Measurements from ENCODE around the gene ACSF3. TPM values are rescaled to one million over a fixed set of nuclear protein-coding genes. Genes with fewer than 3 reads are reported as not detected.

ACSF3 gene
- polyA plus RNA-seq, 1 donor from 2014 or later = 20.8 TPM

DNA sequence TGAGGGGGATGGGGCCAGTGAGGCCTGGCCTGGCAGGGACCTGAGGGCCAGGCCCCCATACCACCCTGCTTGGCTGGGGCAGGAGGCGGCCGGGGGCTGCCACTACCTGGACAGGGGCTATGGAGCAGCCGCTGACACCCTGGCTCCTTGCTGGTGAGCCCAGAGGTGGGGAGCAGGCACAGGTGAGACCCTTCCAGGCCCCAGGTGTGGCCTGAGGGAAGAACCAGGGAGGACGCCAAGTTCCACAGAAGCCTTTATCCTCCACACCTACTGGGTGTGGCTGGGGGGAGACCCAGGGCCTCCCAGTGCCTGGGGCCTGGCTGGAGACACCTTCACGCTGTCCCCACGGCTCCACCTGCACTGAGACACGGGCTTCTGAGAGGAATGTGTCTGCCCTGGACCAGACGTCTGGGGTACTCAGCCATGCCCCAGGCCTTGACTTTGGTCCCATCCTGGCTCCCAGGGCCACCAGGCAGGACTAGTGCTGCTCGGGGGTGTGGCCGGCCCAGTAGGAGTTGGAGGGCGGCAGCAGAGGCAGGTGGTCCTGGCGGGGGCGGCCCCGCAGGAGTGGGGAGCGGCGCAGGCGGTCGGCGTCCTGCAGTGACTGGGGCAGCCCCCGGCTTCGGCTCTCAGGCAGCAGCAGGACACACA is 102.0 kb downstream of the ACSF3 start:
- no peak for TF ChIP-seq EP300 (conservative IDR thresholded peaks at IDR 0.05; ENCODE audit: poor library complexity, severe bottlenecking)
- H3K27me3 ChIP-seq (ENCODE audit: insufficient read depth, low read depth, low read length) = peaks cover 30% of the 10 kb centered on the region
- no peaks in the 10 kb centered on the region for H3K36me3 ChIP-seq (ENCODE audit: insufficient read depth, low read length)

DNA sequence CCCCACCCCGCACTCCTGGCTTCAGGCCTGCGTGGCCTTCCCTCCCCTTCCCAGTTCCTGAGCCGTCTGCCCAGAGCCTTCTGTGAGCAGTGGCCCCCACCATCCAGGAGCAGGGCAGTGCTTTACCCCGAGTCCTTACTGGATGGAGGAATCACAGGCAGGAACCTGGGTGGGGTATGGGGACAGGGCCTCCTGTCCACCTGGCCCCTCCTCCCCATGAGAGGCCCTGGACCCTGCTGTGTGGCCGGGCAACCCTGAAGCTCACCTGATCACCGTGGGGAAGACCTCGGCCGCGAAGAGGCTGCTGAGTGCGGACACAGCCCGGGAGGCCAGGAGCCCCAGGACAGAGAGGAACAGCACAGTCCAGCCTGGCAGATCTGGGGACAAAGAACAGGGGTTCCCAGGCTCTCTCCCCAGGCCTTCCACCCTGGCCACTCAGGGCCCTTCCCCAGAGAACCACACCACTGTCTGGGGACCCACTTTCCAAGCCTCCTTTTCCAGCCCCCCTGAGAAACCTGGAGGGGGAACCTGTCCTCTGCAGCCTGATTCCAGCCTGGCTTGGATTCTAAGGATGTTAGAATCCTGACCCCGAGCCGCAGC is 103.5 kb downstream of the ACSF3 start:
- Histone ChIP-seq H4K20me1 (ENCODE audit: insufficient read depth) (no peaks in the 10 kb centered on the region), H3K36me3 (ENCODE audit: insufficient read depth, low read length) (no peaks in the 10 kb centered on the region), H3K4me2 (ENCODE audit: low read length) (no peak overlapping the region), H2AFZ (ENCODE audit: low read depth, low read length) (no peak overlapping the region), H3K27ac (ENCODE audit: low read length) (no peak overlapping the region), H3K9me2 (ENCODE audit: insufficient read depth, low read length) (no peaks in the 10 kb centered on the region), H3K4me3 (ENCODE audit: low read length) (no peak overlapping the region), H3K27me3 (ENCODE audit: insufficient read depth, low read depth, low read length) (peaks cover 28% of the 10 kb centered on the region), H3K9ac (ENCODE audit: low read length) (no peak overlapping the region), H3K79me2 (replicated peaks; ENCODE audit: insufficient read depth, low read length) (no peaks in the 10 kb centered on the region), H3K9me3 (ENCODE audit: low read length) (no peaks in the 10 kb centered on the region), H3F3A (ENCODE audit: insufficient read depth, low read length, poor library complexity, severe bottlenecking) (no peaks in the 10 kb centered on the region)
- TF ChIP-seq RAD21 (conservative IDR thresholded peaks at IDR 0.05) (no peak), POLR2AphosphoS5 (IDR thresholded peaks at IDR 0.05) (no peak), TAF1 (IDR thresholded peaks at IDR 0.05; ENCODE audit: low read depth) (no peak), EZH2 (IDR thresholded peaks at IDR 0.05; ENCODE audit: borderline replicate concordance, insufficient read depth, low read length, poor library complexity, severe bottlenecking) (no peak), EP300 (conservative IDR thresholded peaks at IDR 0.05; ENCODE audit: poor library complexity, severe bottlenecking) (no peak), SMC3 (conservative IDR thresholded peaks at IDR 0.05; ENCODE audit: poor library complexity) (no peak), MXI1 (conservative IDR thresholded peaks at IDR 0.05; ENCODE audit: poor library complexity, severe bottlenecking) (no peak)
- TF ChIP-seq, protein P1, sequence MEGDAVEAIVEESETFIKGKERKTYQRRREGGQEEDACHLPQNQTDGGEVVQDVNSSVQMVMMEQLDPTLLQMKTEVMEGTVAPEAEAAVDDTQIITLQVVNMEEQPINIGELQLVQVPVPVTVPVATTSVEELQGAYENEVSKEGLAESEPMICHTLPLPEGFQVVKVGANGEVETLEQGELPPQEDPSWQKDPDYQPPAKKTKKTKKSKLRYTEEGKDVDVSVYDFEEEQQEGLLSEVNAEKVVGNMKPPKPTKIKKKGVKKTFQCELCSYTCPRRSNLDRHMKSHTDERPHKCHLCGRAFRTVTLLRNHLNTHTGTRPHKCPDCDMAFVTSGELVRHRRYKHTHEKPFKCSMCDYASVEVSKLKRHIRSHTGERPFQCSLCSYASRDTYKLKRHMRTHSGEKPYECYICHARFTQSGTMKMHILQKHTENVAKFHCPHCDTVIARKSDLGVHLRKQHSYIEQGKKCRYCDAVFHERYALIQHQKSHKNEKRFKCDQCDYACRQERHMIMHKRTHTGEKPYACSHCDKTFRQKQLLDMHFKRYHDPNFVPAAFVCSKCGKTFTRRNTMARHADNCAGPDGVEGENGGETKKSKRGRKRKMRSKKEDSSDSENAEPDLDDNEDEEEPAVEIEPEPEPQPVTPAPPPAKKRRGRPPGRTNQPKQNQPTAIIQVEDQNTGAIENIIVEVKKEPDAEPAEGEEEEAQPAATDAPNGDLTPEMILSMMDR (IDR thresholded peaks at IDR 0.05; ENCODE audit: poor library complexity, severe bottlenecking) = no peak
- TF ChIP-seq, protein P2, sequence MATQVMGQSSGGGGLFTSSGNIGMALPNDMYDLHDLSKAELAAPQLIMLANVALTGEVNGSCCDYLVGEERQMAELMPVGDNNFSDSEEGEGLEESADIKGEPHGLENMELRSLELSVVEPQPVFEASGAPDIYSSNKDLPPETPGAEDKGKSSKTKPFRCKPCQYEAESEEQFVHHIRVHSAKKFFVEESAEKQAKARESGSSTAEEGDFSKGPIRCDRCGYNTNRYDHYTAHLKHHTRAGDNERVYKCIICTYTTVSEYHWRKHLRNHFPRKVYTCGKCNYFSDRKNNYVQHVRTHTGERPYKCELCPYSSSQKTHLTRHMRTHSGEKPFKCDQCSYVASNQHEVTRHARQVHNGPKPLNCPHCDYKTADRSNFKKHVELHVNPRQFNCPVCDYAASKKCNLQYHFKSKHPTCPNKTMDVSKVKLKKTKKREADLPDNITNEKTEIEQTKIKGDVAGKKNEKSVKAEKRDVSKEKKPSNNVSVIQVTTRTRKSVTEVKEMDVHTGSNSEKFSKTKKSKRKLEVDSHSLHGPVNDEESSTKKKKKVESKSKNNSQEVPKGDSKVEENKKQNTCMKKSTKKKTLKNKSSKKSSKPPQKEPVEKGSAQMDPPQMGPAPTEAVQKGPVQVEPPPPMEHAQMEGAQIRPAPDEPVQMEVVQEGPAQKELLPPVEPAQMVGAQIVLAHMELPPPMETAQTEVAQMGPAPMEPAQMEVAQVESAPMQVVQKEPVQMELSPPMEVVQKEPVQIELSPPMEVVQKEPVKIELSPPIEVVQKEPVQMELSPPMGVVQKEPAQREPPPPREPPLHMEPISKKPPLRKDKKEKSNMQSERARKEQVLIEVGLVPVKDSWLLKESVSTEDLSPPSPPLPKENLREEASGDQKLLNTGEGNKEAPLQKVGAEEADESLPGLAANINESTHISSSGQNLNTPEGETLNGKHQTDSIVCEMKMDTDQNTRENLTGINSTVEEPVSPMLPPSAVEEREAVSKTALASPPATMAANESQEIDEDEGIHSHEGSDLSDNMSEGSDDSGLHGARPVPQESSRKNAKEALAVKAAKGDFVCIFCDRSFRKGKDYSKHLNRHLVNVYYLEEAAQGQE (IDR thresholded peaks at IDR 0.05; ENCODE audit: borderline replicate concordance) = no peak

More for the DNA sequence above, 102.0 kb downstream of the ACSF3 start:
- Histone ChIP-seq H3K9ac (ENCODE audit: low read length) (no peak overlapping the region), H3K27ac (ENCODE audit: low read length) (no peak overlapping the region), H3K4me2 (ENCODE audit: low read length) (no peak overlapping the region), H3K9me2 (ENCODE audit: insufficient read depth, low read length) (no peaks in the 10 kb centered on the region), H4K20me1 (ENCODE audit: insufficient read depth) (no peaks in the 10 kb centered on the region), H3K9me3 (ENCODE audit: low read length) (no peaks in the 10 kb centered on the region), H2AFZ (ENCODE audit: low read depth, low read length) (no peak overlapping the region), H3K4me3 (ENCODE audit: low read length) (no peak overlapping the region), H3K79me2 (replicated peaks; ENCODE audit: insufficient read depth, low read length) (no peaks in the 10 kb centered on the region), H3F3A (ENCODE audit: insufficient read depth, low read length, poor library complexity, severe bottlenecking) (no peaks in the 10 kb centered on the region)

Measured in neural cell (in vitro differentiated cells).